Prostate gland (tissue), 2 donors: Measurements from ENCODE around the gene MS4A8. TPM values are rescaled to one million over a fixed set of nuclear protein-coding genes. Genes with fewer than 3 reads are reported as not detected.

Source experiments
- DNase-seq: peaks from one replicate; pipeline ENCODE4 v3.0.0-alpha.2; 2019; ENCODE audit warnings: low spot score
- H3K27ac ChIP-seq, 2 donors: fragments of 200-600 bp; sonication (generic); 2 replicates each; pipeline ENCODE4 v1.5.1; 2017 to 2019
- H3K27me3 ChIP-seq: fragments of 200-600 bp; sonication (generic); replicated peaks from 2 replicates; pipeline ENCODE4 v1.5.1; 2019; ENCODE audit not compliant: insufficient read depth
- H3K36me3 ChIP-seq, 2 donors: fragments of 200-600 bp; sonication (generic); 1 replicate in 1 of 2; 2 replicates in 1 of 2; pipeline versions ENCODE4 v1.5.1 to v1.8.1; 2017 to 2019
- H3K4me1 ChIP-seq: fragments of 200-600 bp; sonication (generic); replicated peaks from 2 replicates; pipeline ENCODE4 v1.5.1; 2019
- H3K4me3 ChIP-seq, 2 donors: fragments of 200-600 bp; sonication (generic); 2 replicates each; pipeline ENCODE4 v1.5.1; 2017 to 2019
- H3K9me3 ChIP-seq: fragments of 200-600 bp; sonication (generic); 2 replicates; pipeline ENCODE4 v1.5.1; 2017
- CTCF ChIP-seq, 4 experiments: fragments of 200-600 bp in 2 of 4; fragments of 450-650 bp in 2 of 4; sonication (generic) in 2 of 4; IDR thresholded peaks; 1 replicate in 3 of 4; 2 replicates in 1 of 4; pipeline ENCODE4 v1.5.1; 2016 to 2019; ENCODE audit warnings: antibody characterized with exemption in 4 of 4, mild to moderate bottlenecking in 2 of 4, moderate library complexity in 2 of 4
- POLR2A ChIP-seq: fragments of 450-650 bp; IDR thresholded peaks from one replicate; pipeline ENCODE4 v1.6.1; 2016; ENCODE audit warnings: antibody characterized with exemption, mild to moderate bottlenecking
- POLR2AphosphoS5 ChIP-seq: sonication (generic); formaldehyde crosslinking; IDR thresholded peaks from one replicate; pipeline ENCODE4 v1.6.1; 2017; ENCODE audit warnings: antibody characterized with exemption
- WGBS: methylation state at CpG from one replicate; pipeline ENCODE4 v1.1.5; 2018; 5-methylcytosine and 5-hydroxymethylcytosine counted together
- intact Hi-C: fragments of 100-400 bp; cut with DNase I; formaldehyde crosslinking; loops from one replicate; pipeline ENCODE4 v1.14.2; 2022
- total RNA-seq, 2 donors: library from RNA; depleted of rRNA; stranded (reverse); fragments of >200 nt; gene quantifications; one replicate each; pipeline ENCODE4 v1.1.0, GENCODE V29; 2016

MS4A8 gene
- total RNA-seq, 2 donors from 2014 or later = 0.68 to 1.1 TPM

GRCh38 chr11:60748225-60748624 lies 48.8 kb downstream of the MS4A8 start:
- H3K4me1 ChIP-seq = no peaks in the 10 kb centered on the region
- H3K36me3 ChIP-seq = no peaks in the 10 kb centered on the region
- H3K27ac ChIP-seq = no peak overlapping the region
- no peak for DNase-seq
- 89% methylated on average over 17 of the region's 17 CpGs for WGBS
- no peaks in the 10 kb centered on the region for H3K27me3 ChIP-seq
- TF ChIP-seq CTCF (IDR thresholded peaks at IDR 0.05) (no peak), POLR2A (no peak), POLR2AphosphoS5 (no peak)
- intact Hi-C loops = no loop called here
- no peaks in the 10 kb centered on the region for H3K9me3 ChIP-seq
- H3K4me3 ChIP-seq = no peak overlapping the region

GRCh38 chr11:60748821-60749220 lies 49.4 kb downstream of the MS4A8 start:
- no peak for TF ChIP-seq POLR2A
- no peak for TF ChIP-seq POLR2AphosphoS5
- TF ChIP-seq CTCF (IDR thresholded peaks at IDR 0.05) = no peak
- 77% methylated on average over 8 of the region's 8 CpGs for WGBS
- DNase-seq = no peak
- Histone ChIP-seq H3K36me3 (no peaks in the 10 kb centered on the region), H3K9me3 (no peaks in the 10 kb centered on the region), H3K4me3 (no peak overlapping the region), H3K27ac (no peak overlapping the region), H3K4me1 (no peaks in the 10 kb centered on the region), H3K27me3 (no peaks in the 10 kb centered on the region)
- intact Hi-C loops = no loop called here

- H3K27me3 ChIP-seq = no peaks in the 10 kb centered on the region
- WGBS = 71% methylated on average over 3 of the region's 3 CpGs
- intact Hi-C loops = no loop called here
- DNase-seq = no peak
- no peaks in the 10 kb centered on the region for H3K4me1 ChIP-seq
- H3K9me3 ChIP-seq = no peaks in the 10 kb centered on the region
- H3K36me3 ChIP-seq = no peaks in the 10 kb centered on the region
- H3K27ac ChIP-seq = no peak overlapping the region
- TF ChIP-seq CTCF (IDR thresholded peaks at IDR 0.05) = no peak
- no peak for TF ChIP-seq POLR2AphosphoS5
- no peak for TF ChIP-seq POLR2A
- no peak overlapping the region for H3K4me3 ChIP-seq
Measured at GRCh38 chr11:60750911-60751310, 51.5 kb downstream of the MS4A8 start.

- H3K4me1 ChIP-seq = no peaks in the 10 kb centered on the region
- TF ChIP-seq POLR2A (no peak), POLR2AphosphoS5 (no peak), CTCF (IDR thresholded peaks at IDR 0.05) (no peak)
- H3K9me3 ChIP-seq = no peaks in the 10 kb centered on the region
- intact Hi-C loops = no loop called here
- WGBS = 60% methylated on average over 4 of the region's 4 CpGs
- no peaks in the 10 kb centered on the region for H3K27me3 ChIP-seq
- no peak for DNase-seq
- no peak overlapping the region for H3K27ac ChIP-seq
- no peaks in the 10 kb centered on the region for H3K36me3 ChIP-seq
- H3K4me3 ChIP-seq = no peak overlapping the region
Measured at GRCh38 chr11:60753309-60753708, 53.9 kb downstream of the MS4A8 start.

- no peaks in the 10 kb centered on the region for H3K9me3 ChIP-seq
- H3K36me3 ChIP-seq = no peaks in the 10 kb centered on the region
- TF ChIP-seq POLR2AphosphoS5 = no peak
- no peak for DNase-seq
- WGBS = 90% methylated on average over 6 of the region's 6 CpGs
- no peak overlapping the region for H3K27ac ChIP-seq
- no peak overlapping the region for H3K4me3 ChIP-seq
- no peaks in the 10 kb centered on the region for H3K4me1 ChIP-seq
- intact Hi-C loops = no loop called here
- H3K27me3 ChIP-seq = no peaks in the 10 kb centered on the region
Measured at GRCh38 chr11:60754887-60755286, 55.5 kb downstream of the MS4A8 start.
